Measurements from ENCODE around the gene GBP5. TPM values are rescaled to one million over a fixed set of nuclear protein-coding genes. Genes with fewer than 3 reads are reported as not detected.
"Not testable (repeated sequence)": the region's sequence is repeated elsewhere in the genome, so short reads cannot be mapped to it uniquely, and the experiment has no call there.

GBP5 gene
- total RNA-seq, 4 donors from 2014 or later: 0.13 to 1.0 (median 0.25) TPM; not detected in 1

DNA sequence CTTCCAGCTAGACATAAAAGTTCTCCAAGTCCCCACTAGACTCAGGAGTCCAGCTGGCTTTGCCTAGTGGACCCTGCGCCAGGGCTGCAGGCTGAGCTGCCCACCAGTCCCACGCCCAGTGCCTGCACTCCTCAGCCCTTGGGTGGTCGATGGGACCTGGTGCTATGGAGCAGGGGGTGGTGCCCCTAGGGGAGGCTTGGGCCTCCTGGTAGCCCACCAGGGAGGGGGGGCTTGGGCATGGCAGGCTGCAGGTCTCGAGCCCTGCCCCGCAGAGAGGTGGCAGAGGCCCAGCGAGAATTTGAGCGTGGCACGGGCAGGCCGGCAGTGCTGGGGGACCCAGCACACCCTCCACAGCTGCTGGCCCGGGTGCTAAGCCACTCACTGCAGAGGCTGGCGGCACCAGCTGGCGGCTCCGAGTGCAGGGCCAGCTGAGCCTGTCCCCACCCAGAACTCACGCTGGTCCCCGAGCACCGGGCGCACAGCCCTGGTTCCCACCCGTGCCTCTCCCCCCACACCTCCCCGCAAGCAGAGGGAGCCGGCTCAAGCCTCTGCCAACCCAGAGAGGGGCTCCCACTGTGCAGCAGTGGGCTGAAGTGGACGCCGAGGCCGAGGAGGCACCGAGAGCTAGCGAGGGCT, 30.2 kb upstream of the GBP5 start:
- no peak for ATAC-seq
- in situ Hi-C loops (cut with MboI; ENCODE audit: low sequenced_read_pairs in 4 of 4) (no loop called here), intact Hi-C loops (cut with DNase I; ENCODE audit: low total_unique reads) (no loop called here)
- no peak for DNase-seq
- Histone ChIP-seq H3K4me3 (no peak overlapping the region), H3K36me3 (no peaks in the 10 kb centered on the region), H3K4me1 (no peaks in the 10 kb centered on the region), H3K27me3 (no peaks in the 10 kb centered on the region), H3K27ac (no peak overlapping the region), H3K9me3 (no peaks in the 10 kb centered on the region)
- TF ChIP-seq, protein P1, sequence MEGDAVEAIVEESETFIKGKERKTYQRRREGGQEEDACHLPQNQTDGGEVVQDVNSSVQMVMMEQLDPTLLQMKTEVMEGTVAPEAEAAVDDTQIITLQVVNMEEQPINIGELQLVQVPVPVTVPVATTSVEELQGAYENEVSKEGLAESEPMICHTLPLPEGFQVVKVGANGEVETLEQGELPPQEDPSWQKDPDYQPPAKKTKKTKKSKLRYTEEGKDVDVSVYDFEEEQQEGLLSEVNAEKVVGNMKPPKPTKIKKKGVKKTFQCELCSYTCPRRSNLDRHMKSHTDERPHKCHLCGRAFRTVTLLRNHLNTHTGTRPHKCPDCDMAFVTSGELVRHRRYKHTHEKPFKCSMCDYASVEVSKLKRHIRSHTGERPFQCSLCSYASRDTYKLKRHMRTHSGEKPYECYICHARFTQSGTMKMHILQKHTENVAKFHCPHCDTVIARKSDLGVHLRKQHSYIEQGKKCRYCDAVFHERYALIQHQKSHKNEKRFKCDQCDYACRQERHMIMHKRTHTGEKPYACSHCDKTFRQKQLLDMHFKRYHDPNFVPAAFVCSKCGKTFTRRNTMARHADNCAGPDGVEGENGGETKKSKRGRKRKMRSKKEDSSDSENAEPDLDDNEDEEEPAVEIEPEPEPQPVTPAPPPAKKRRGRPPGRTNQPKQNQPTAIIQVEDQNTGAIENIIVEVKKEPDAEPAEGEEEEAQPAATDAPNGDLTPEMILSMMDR (IDR thresholded peaks at IDR 0.05 in 4 of 5, conservative IDR thresholded peaks at IDR 0.05 in 1 of 5): no peak
- no peak for TF ChIP-seq POLR2A (IDR thresholded peaks at IDR 0.05)

DNA sequence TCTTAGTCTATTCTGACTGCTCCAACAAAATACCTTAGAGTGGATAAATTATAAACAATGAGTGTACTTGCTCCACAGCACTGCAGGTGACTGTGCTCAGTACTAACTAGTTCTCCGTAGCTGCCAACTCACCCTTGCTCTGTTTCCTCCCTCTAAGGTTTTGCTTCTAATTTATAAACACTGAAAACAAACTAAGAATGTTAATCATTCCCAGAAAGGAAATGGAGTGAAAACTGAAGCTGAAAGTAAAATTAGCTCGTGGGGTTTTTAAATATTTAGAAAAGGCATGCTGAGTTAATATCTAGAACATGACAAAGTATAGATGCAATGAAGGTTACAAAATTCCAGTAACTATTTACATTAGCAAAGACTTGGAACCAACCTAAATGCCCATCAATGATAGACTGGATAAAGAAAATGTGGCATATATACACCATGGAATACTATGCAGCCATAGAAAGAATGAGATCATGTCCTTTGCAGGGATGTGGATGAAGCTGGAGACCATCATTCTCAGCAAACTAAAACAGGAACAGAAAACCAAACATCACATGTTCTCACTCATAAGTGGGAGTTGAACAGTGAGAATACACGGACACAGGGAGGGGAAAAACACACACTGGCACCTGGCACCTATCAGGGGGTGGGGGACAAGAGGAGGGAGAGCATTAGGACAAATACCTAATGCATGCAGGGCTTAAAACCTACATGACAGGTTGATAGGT, 27.2 kb upstream of the GBP5 start:
- not testable (repeated sequence) for H3K27ac ChIP-seq

DNA sequence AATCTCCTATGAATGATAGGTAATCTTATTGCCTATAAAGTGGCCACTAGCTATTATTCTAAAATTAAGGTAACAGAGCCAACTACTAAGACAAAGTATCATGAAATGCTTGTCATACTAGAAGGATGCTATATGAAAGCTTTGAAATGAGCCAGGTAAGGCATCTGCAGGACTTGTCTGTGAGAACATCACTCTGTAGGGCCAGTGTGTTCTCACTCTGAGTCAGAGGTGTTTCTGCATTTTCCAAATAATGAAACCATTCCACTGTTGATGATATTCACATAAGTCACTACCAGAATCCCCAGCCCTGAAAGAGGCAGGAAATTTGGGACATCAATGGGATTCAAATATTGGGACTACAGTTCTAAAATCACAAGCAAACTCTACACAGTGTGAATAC, 25.8 kb upstream of the GBP5 start:
- no peak for ATAC-seq
- intact Hi-C loops (cut with DNase I; ENCODE audit: low total_unique reads): no loop called here

More for the DNA sequence above, 27.2 kb upstream of the GBP5 start:
- H3K27me3 ChIP-seq; H3K4me3 ChIP-seq; H3K4me1 ChIP-seq; intact Hi-C loops (cut with DNase I; ENCODE audit: low total_unique reads); in situ Hi-C loops (cut with MboI; ENCODE audit: low sequenced_read_pairs in 4 of 4); DNase-seq; H3K9me3 ChIP-seq; H3K36me3 ChIP-seq; ATAC-seq: not testable (repeated sequence)

DNA sequence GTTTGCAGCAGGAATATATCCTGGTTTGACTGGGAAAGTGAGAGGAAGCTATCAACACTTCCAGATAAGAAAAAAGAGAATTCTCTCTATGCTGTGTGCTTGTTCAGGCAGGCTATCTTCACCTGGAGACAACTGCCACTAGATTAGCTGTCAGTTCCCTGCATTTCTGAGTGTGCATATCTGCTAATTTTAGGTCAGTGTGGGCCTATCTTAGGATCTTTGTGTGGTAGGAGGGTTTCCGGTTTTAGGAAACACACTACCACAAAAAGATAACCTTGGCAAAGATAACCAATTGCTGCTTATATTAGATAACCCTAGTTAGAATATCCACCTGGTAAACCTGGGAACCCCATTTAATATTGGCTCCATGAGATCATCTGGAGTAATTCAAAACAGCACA, 22.5 kb upstream of the GBP5 start:
- no peak for TF ChIP-seq POLR2A (IDR thresholded peaks at IDR 0.05)
- TF ChIP-seq, protein P1 (IDR thresholded peaks at IDR 0.05 in 4 of 5, conservative IDR thresholded peaks at IDR 0.05 in 1 of 5): no peak
- DNase-seq (no peak), ATAC-seq (no peak)
- no peak overlapping the region for H3K27ac ChIP-seq
- H3K27me3 ChIP-seq: no peaks in the 10 kb centered on the region
- H3K36me3 ChIP-seq: no peaks in the 10 kb centered on the region
- H3K4me3 ChIP-seq: no peak overlapping the region
- H3K4me1 ChIP-seq: no peaks in the 10 kb centered on the region
- H3K9me3 ChIP-seq: no peaks in the 10 kb centered on the region
- in situ Hi-C loops (cut with MboI; ENCODE audit: low sequenced_read_pairs in 4 of 4) (no loop called here), intact Hi-C loops (cut with DNase I; ENCODE audit: low total_unique reads) (no loop called here)

More for the DNA sequence above, 25.8 kb upstream of the GBP5 start:
- Histone ChIP-seq H3K4me1 (no peaks in the 10 kb centered on the region), H3K4me3 (no peak overlapping the region), H3K36me3 (no peaks in the 10 kb centered on the region), H3K27ac (no peak overlapping the region), H3K27me3 (no peaks in the 10 kb centered on the region), H3K9me3 (no peaks in the 10 kb centered on the region)
- TF ChIP-seq, protein P1 (IDR thresholded peaks at IDR 0.05 in 4 of 5, conservative IDR thresholded peaks at IDR 0.05 in 1 of 5): no peak
- TF ChIP-seq POLR2A (IDR thresholded peaks at IDR 0.05): no peak
- DNase-seq: no peak
- in situ Hi-C loops (cut with MboI; ENCODE audit: low sequenced_read_pairs in 4 of 4): no loop called here

DNA sequence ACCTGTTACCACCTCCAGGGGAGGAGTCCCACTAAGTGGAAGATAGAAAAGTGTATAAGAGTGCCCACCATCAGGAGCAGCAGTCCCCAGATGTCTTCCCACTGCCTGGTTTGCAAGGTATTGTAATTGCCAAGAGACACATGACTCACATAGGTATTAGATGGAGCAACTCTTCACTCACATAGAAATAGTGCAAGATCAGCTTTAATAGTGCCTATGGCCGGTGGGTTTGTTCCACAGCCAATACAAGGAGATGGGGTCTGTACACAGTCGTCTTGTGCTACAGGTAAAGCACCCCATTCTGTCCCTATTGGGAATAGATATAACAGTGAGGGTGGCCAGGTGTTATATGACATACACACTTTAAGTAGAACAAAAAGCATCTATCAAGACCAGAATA, 18.6 kb upstream of the GBP5 start:
- TF ChIP-seq, protein P1 (IDR thresholded peaks at IDR 0.05 in 4 of 5, conservative IDR thresholded peaks at IDR 0.05 in 1 of 5): no peak
- TF ChIP-seq POLR2A (IDR thresholded peaks at IDR 0.05): no peak
- ATAC-seq (no peak), DNase-seq (no peak)
- intact Hi-C loops (cut with DNase I; ENCODE audit: low total_unique reads): no loop called here
- Histone ChIP-seq H3K9me3 (no peaks in the 10 kb centered on the region), H3K4me3 (no peak overlapping the region), H3K36me3 (no peaks in the 10 kb centered on the region), H3K4me1 (peaks cover 0 to 3% of the 10 kb centered on the region in 2 donors), H3K27me3 (no peaks in the 10 kb centered on the region), H3K27ac (no peak overlapping the region)
- in situ Hi-C loops (cut with MboI; ENCODE audit: low sequenced_read_pairs in 4 of 4): no loop called here
